Fibroblast of lung (primary cell): Measurements from ENCODE around the gene ETFRF1.

Experiments
- CTCF ChIP-seq, 2 donors: IDR thresholded peaks in 1 of 2; conservative IDR thresholded peaks in 1 of 2; 1 replicate in 1 of 2; 2 replicates in 1 of 2; pipeline ENCODE4 v1.5.1; 2011 to 2012; ENCODE audit warnings: low read length in 2 of 2, control low read depth in 1 of 2, inconsistent platforms in 1 of 2, low read depth in 1 of 2, mild to moderate bottlenecking in 1 of 2
- EZH2 ChIP-seq: IDR thresholded peaks from 2 replicates; pipeline ENCODE4 v1.5.1; 2012; ENCODE audit warnings: low read length, control low read depth, mild to moderate bottlenecking; ENCODE audit errors: missing control alignments

- TF ChIP-seq CTCF (conservative IDR thresholded peaks at IDR 0.05 in 1 of 2, IDR thresholded peaks at IDR 0.05 in 1 of 2; ENCODE audit: low read depth in 1 of 2, low read length in 2 of 2), result no peak
- no peak for TF ChIP-seq EZH2
These were observed 50.5 kb downstream of the ETFRF1 start for GRCh38 chr12:25245491-25245890.
